DND-41 (cell line): Measurements from ENCODE around the gene ZNF608.

ENCODE experiments used
- ATAC-seq: fragments of 200-7000 bp; cut with Tn5 transposase; 3 replicates; pipeline ENCODE4 v1.9.1; 2021; ENCODE audit warnings: low read depth; ENCODE audit not compliant: insufficient read depth
- DNase-seq: peaks from one replicate; pipeline ENCODE4 v3.0.0-alpha.2; 2020
- H2AFZ ChIP-seq: 2 replicates; pipeline ENCODE4 v1.6.0; 2012; ENCODE audit warnings: low read depth, low read length
- H3K27ac ChIP-seq: 2 replicates; pipeline ENCODE4 v1.5.1; 2012; ENCODE audit warnings: low read length, inconsistent platforms
- H3K27me3 ChIP-seq: fragments of 200-600 bp; sonication (generic); 2 replicates; pipeline ENCODE4 v1.6.0; 2012; ENCODE audit warnings: low read length, mild to moderate bottlenecking, inconsistent platforms; ENCODE audit not compliant: insufficient read depth, poor library complexity
- H3K36me3 ChIP-seq: 2 replicates; pipeline ENCODE4 v1.5.1; 2012; ENCODE audit warnings: low read length, inconsistent platforms; ENCODE audit not compliant: insufficient read depth
- H3K4me1 ChIP-seq: 2 replicates; pipeline ENCODE4 v1.5.1; 2012; ENCODE audit warnings: mild to moderate bottlenecking, low read length; ENCODE audit not compliant: insufficient read depth
- H3K4me2 ChIP-seq: 2 replicates; pipeline ENCODE4 v1.6.0; 2012; ENCODE audit warnings: mild to moderate bottlenecking, moderate library complexity, low read length, inconsistent platforms; ENCODE audit not compliant: insufficient read depth
- H3K4me3 ChIP-seq, 2 experiments: fragments of 200-600 bp in 1 of 2; shearing (Covaris generic) in 1 of 2; 2 replicates each; pipeline ENCODE4 v1.5.1; 2012 to 2016; ENCODE audit warnings: inconsistent platforms in 2 of 2, low read length in 2 of 2, mild to moderate bottlenecking in 2 of 2, low read depth in 1 of 2, moderate library complexity in 1 of 2
- H3K79me2 ChIP-seq: 2 replicates; pipeline ENCODE4 v1.6.0; 2012; ENCODE audit warnings: low read length, inconsistent platforms; ENCODE audit not compliant: insufficient read depth
- H3K9ac ChIP-seq: 2 replicates; pipeline ENCODE4 v1.6.0; 2012; ENCODE audit warnings: low read depth, mild to moderate bottlenecking, inconsistent platforms, low read length, moderate library complexity
- H3K9me3 ChIP-seq: 2 replicates; pipeline ENCODE4 v1.5.1; 2012; ENCODE audit warnings: low read length, moderate library complexity, mild to moderate bottlenecking, inconsistent platforms; ENCODE audit not compliant: insufficient read depth, severe bottlenecking
- H4K20me1 ChIP-seq: 2 replicates; pipeline ENCODE4 v1.6.0; 2012; ENCODE audit warnings: low read length; ENCODE audit not compliant: insufficient read depth
- CTCF ChIP-seq: IDR thresholded peaks from 2 replicates; pipeline ENCODE4 v1.5.1; 2012; ENCODE audit warnings: borderline replicate concordance, low read length, moderate library complexity, mild to moderate bottlenecking; ENCODE audit not compliant: poor library complexity, severe bottlenecking; ENCODE audit errors: extremely low read depth
- EZH2 ChIP-seq: IDR thresholded peaks from 3 replicates; pipeline ENCODE4 v1.6.1; 2012; ENCODE audit warnings: borderline replicate concordance, low read depth, mild to moderate bottlenecking, moderate library complexity, low read length, inconsistent platforms; ENCODE audit not compliant: severe bottlenecking

ZNF608 gene

GRCh38 chr5:124744170-124744971 lies 2.1 kb downstream of the ZNF608 start:
- Histone ChIP-seq H3K79me2 (no peaks in the 10 kb centered on the region), H3K4me2 (no peak overlapping the region), H3K9ac (no peak overlapping the region), H3K4me3 (no peak overlapping the region), H3K36me3 (no peaks in the 10 kb centered on the region), H4K20me1 (no peaks in the 10 kb centered on the region), H3K4me1 (peaks cover 4% of the 10 kb centered on the region; the same call in 1 of the 2 replicates), H3K27ac (no peak overlapping the region), H2AFZ (no peak overlapping the region), H3K9me3 (no peaks in the 10 kb centered on the region), H3K27me3 (no peaks in the 10 kb centered on the region)
- no peak for ATAC-seq
- no peak for DNase-seq
- no peak for TF ChIP-seq CTCF
- TF ChIP-seq EZH2, result no peak

- Histone ChIP-seq H3K9me3 (no peaks in the 10 kb centered on the region), H3K4me3 (no peak overlapping the region), H3K27ac (no peak overlapping the region), H3K9ac (no peak overlapping the region), H3K27me3 (no peaks in the 10 kb centered on the region), H3K4me2 (no peak overlapping the region), H3K4me1 (peaks cover 4% of the 10 kb centered on the region; the same call in 1 of the 2 replicates), H4K20me1 (no peaks in the 10 kb centered on the region), H3K79me2 (no peaks in the 10 kb centered on the region), H3K36me3 (no peaks in the 10 kb centered on the region), H2AFZ (no peak overlapping the region)
- DNase-seq, result no peak
- TF ChIP-seq CTCF (no peak), EZH2 (no peak)
- ATAC-seq, result no peak
These were observed 2.8 kb downstream of the ZNF608 start for GRCh38 chr5:124743602-124744169.

- no peaks in the 10 kb centered on the region for H4K20me1 ChIP-seq
- DNase-seq (no peak), ATAC-seq (no peak)
- no peaks in the 10 kb centered on the region for H3K36me3 ChIP-seq
- TF ChIP-seq EZH2, result no peak
- no peak for TF ChIP-seq CTCF
- no peak overlapping the region for H3K27ac ChIP-seq
- no peak overlapping the region for H2AFZ ChIP-seq
- H3K4me3 ChIP-seq, result no peak overlapping the region
- no peak overlapping the region for H3K9ac ChIP-seq
- H3K9me3 ChIP-seq, result no peaks in the 10 kb centered on the region
- H3K4me2 ChIP-seq, result no peak overlapping the region
- H3K79me2 ChIP-seq, result no peaks in the 10 kb centered on the region
- peaks cover 4% of the 10 kb centered on the region; the same call in 1 of the 2 replicates for H3K4me1 ChIP-seq
- H3K27me3 ChIP-seq, result no peaks in the 10 kb centered on the region
These were observed 3.3 kb downstream of the ZNF608 start for GRCh38 chr5:124742983-124743601.
